Measurements from ENCODE around the gene RAP1A.

RAP1A gene

GRCh38 chr1:111720977-111721786, 101.6 kb downstream of the RAP1A start:
- DNase-seq (ENCODE audit: low read depth) = no peak
- TF ChIP-seq CTCF (IDR thresholded peaks at IDR 0.05; ENCODE audit: insufficient read depth, low read depth, low read length, missing control alignments) = no peak
- no peak overlapping the region for H3K4me3 ChIP-seq (ENCODE audit: low read depth, low read length)

- no peak for DNase-seq (ENCODE audit: low read depth)
- no peak overlapping the region for H3K4me3 ChIP-seq (ENCODE audit: low read depth, low read length)
- TF ChIP-seq CTCF (IDR thresholded peaks at IDR 0.05; ENCODE audit: insufficient read depth, low read depth, low read length, missing control alignments) = no peak
Observed at GRCh38 chr1:111723091-111723806, 103.7 kb downstream of the RAP1A start.

GRCh38 chr1:111723871-111724270, 104.3 kb downstream of the RAP1A start:
- no peak for DNase-seq (ENCODE audit: low read depth)
- no peak for TF ChIP-seq CTCF (IDR thresholded peaks at IDR 0.05; ENCODE audit: insufficient read depth, low read depth, low read length, missing control alignments)
- H3K4me3 ChIP-seq (ENCODE audit: low read depth, low read length) = no peak overlapping the region

- TF ChIP-seq CTCF (IDR thresholded peaks at IDR 0.05; ENCODE audit: insufficient read depth, low read depth, low read length, missing control alignments) = no peak
- no peak overlapping the region for H3K4me3 ChIP-seq (ENCODE audit: low read depth, low read length)
- no peak for DNase-seq (ENCODE audit: low read depth)
Observed at GRCh38 chr1:111725192-111725591, 105.6 kb downstream of the RAP1A start.

- no peak for TF ChIP-seq CTCF (IDR thresholded peaks at IDR 0.05; ENCODE audit: insufficient read depth, low read depth, low read length, missing control alignments)
- H3K4me3 ChIP-seq (ENCODE audit: low read depth, low read length) = no peak overlapping the region
- no peak for DNase-seq (ENCODE audit: low read depth)
Observed at GRCh38 chr1:111727056-111727455, 107.5 kb downstream of the RAP1A start.

- no peak overlapping the region for H3K4me3 ChIP-seq (ENCODE audit: low read depth, low read length)
- TF ChIP-seq CTCF (IDR thresholded peaks at IDR 0.05; ENCODE audit: insufficient read depth, low read depth, low read length, missing control alignments) = no peak
- no peak for DNase-seq (ENCODE audit: low read depth)
Observed at GRCh38 chr1:111729271-111729921, 109.8 kb downstream of the RAP1A start.
